GM12878 (cell line): ENCODE measurements around the gene CNOT2. TPM values are rescaled to one million over a fixed set of nuclear protein-coding genes. Genes with fewer than 3 reads are reported as not detected.

Experiments
- ATAC-seq: fragments of 200-7000 bp; cut with Tn5 transposase; 3 replicates; pipeline ENCODE4 v1.9.1; 2020; ENCODE audit warnings: mild to moderate bottlenecking, moderate library complexity
- BruUV-seq: library from RNA; stranded (reverse); fragments of 400-500 nt; replicated peaks from 2 replicates; lab custom pipeline; 2021; lab: Mats Ljungman, UMichigan
- CTCF ChIA-PET: fragments of 300-600 bp; sonication (Branson Sonifier 250); formaldehyde crosslinking; extraction: SDS; loops from one replicate; lab custom pipeline; 2021; ENCODE audit warnings: inconsistent platforms; lab: Yijun Ruan, JAX
- POLR2A ChIA-PET: fragments of 350-600 bp; formaldehyde crosslinking; extraction: SDS; loops from one replicate; lab custom pipeline; 2021; ENCODE audit warnings: inconsistent platforms; lab: Charles Lee
- RAD21 ChIA-PET: fragments of 300-600 bp; sonication (Branson Sonifier 250); formaldehyde crosslinking; loops from one replicate; lab custom pipeline; 2023; ENCODE audit warnings: antibody characterized with exemption; ENCODE audit not compliant: unreplicated experiment; lab: Charles Lee
- SMC1A ChIA-PET: fragments of 300-600 bp; sonication (Branson Sonifier 250); formaldehyde crosslinking; loops from one replicate; lab custom pipeline; 2023; ENCODE audit not compliant: unreplicated experiment, uncharacterized antibody; lab: Charles Lee
- DNase-seq: peaks from one replicate; pipeline ENCODE4 v3.0.0-alpha.2; 2011; ENCODE audit warnings: low read depth, low spot score
- FAIRE-seq: peaks from 3 replicates; lab custom pipeline; 2011; peaks lifted over from hg19 to GRCh38; lab: Jason Lieb, UNC
- H2AFZ ChIP-seq: 2 replicates; pipeline ENCODE4 v1.6.0; 2011; ENCODE audit warnings: low read depth, low read length, control low read depth; ENCODE audit not compliant: control insufficient read depth
- H3K27ac ChIP-seq: 2 replicates; pipeline ENCODE4 v1.5.1; 2011; ENCODE audit warnings: control low read depth; ENCODE audit not compliant: control insufficient read depth, insufficient read depth
- H3K27me3 ChIP-seq, 2 experiments: replicated peaks in 1 of 2; 2 replicates each; pipeline versions ENCODE4 v1.6.0 to v1.6.1; 2011; ENCODE audit warnings: low read length in 1 of 2; ENCODE audit not compliant: control insufficient read depth in 2 of 2, insufficient read depth in 2 of 2
- H3K36me3 ChIP-seq, 2 experiments: 2 replicates each; pipeline ENCODE4 v1.5.1; 2011; ENCODE audit warnings: low read length in 1 of 2; ENCODE audit not compliant: control insufficient read depth in 2 of 2, insufficient read depth in 2 of 2
- H3K4me1 ChIP-seq: 2 replicates; pipeline ENCODE4 v1.6.1; 2011; ENCODE audit warnings: mild to moderate bottlenecking, low read length, moderate library complexity, mixed read lengths; ENCODE audit not compliant: control insufficient read depth, insufficient read depth
- H3K4me2 ChIP-seq: 2 replicates; pipeline ENCODE4 v1.6.0; 2011; ENCODE audit warnings: control low read depth; ENCODE audit not compliant: control insufficient read depth, insufficient read depth
- H3K4me3 ChIP-seq: fragments of 200-600 bp; sonication (generic); 2 replicates; pipeline ENCODE4 v1.5.1; 2016
- H3K79me2 ChIP-seq: 2 replicates; pipeline ENCODE4 v1.6.0; 2011; ENCODE audit warnings: low read length; ENCODE audit not compliant: control insufficient read depth, insufficient read depth
- H3K9ac ChIP-seq: 2 replicates; pipeline ENCODE4 v1.8.0; 2011; ENCODE audit warnings: low read length, control low read depth, mixed read lengths; ENCODE audit not compliant: control insufficient read depth, insufficient read depth
- H3K9me3 ChIP-seq: replicated peaks from 3 replicates; pipeline ENCODE4 v1.5.1; 2011; ENCODE audit warnings: mild to moderate bottlenecking, low read length; ENCODE audit not compliant: control insufficient read depth, insufficient read depth
- H4K20me1 ChIP-seq: 2 replicates; pipeline ENCODE4 v1.6.0; 2011; ENCODE audit not compliant: control insufficient read depth, insufficient read depth
- ASH2L ChIP-seq: fragments of 300-600, 200-600 bp; sonication (generic); IDR thresholded peaks from 2 replicates; pipeline ENCODE4 v1.6.1; 2017; ENCODE audit warnings: low read depth, mild to moderate bottlenecking, borderline replicate concordance
- DPF2 ChIP-seq: fragments of 450-650 bp; IDR thresholded peaks from 2 replicates; pipeline ENCODE4 v1.6.1; 2017; ENCODE audit warnings: mild to moderate bottlenecking
- EED ChIP-seq: sonication (generic); IDR thresholded peaks from 2 replicates; pipeline ENCODE4 v1.6.1; 2016; ENCODE audit warnings: antibody characterized with exemption, low read depth
- IRF4 ChIP-seq: IDR thresholded peaks from 2 replicates; pipeline ENCODE4 v1.6.1; 2011; ENCODE audit warnings: low read depth, low read length
- NRF1 ChIP-seq: conservative IDR thresholded peaks from 2 replicates; pipeline ENCODE4 v1.6.1; 2011; ENCODE audit warnings: mild to moderate bottlenecking, low read depth, low read length, improper control_type of control experiment
- RAD51 ChIP-seq: fragments of 450-650 bp; IDR thresholded peaks from 2 replicates; pipeline ENCODE4 v1.6.1; 2016; ENCODE audit warnings: moderate library complexity, mild to moderate bottlenecking, inconsistent platforms
- WRNIP1 ChIP-seq: IDR thresholded peaks from 2 replicates; pipeline ENCODE4 v1.6.1; 2011; ENCODE audit warnings: low read depth, low read length, improper control_type of control experiment, borderline replicate concordance
- WGBS: methylation state at CpG from one replicate; pipeline ENCODE4 v1.1.6; 2016; ENCODE audit warnings: low lambda C conversion rate; ENCODE audit not compliant: insufficient replicate concordance, insufficient coverage; ENCODE audit errors: missing lambda C conversion rate; 5-methylcytosine and 5-hydroxymethylcytosine counted together
- in situ Hi-C: fragments of 300-500 bp; cut with MboI; formaldehyde crosslinking; loops from 9 replicates; pipeline ENCODE4 v1.14.3; 2018; ENCODE audit warnings: mixed read lengths
- intact Hi-C: fragments of 100-400 bp; cut with micrococcal nuclease; formaldehyde crosslinking; loops from one replicate; pipeline ENCODE4 v1.14.2; 2022; ENCODE audit not compliant: unreplicated experiment
- polyA plus RNA-seq, 11 experiments: library from polyadenylated mRNA; depleted of rRNA in 4 of 11; unstranded in 6 of 11; stranded (reverse) in 5 of 11; fragments of >200 nt; fragmentation: Nextera tagmentation in 4 of 11; fragmentation: Illumina TruSeq in 1 of 11; extraction: Ambion mirVana in 4 of 11; extraction: Trizol in 1 of 11; gene quantifications; 1 replicate in 1 of 11; 2 replicates in 10 of 11; pipeline versions ENCODE4 v1.2.1 to v1.2.3, GENCODE V29; 2011 to 2016; ENCODE audit warnings: inconsistent platforms in 2 of 11, missing spikeins in 2 of 11, low read depth in 1 of 11
- total RNA-seq, 4 experiments: library from RNA; depleted of rRNA in 3 of 4; stranded (reverse); fragments of >200 nt in 3 of 4; fragmentation: Illumina TruSeq in 1 of 4; extraction: Trizol in 1 of 4; gene quantifications; 2 replicates each; pipeline versions ENCODE4 v1.2.1 to v1.2.3, GENCODE V29; 2013 to 2021
- TF ChIP-seq, protein P1 (sequence below): IDR thresholded peaks from 2 replicates; pipeline ENCODE4 v1.6.1; 2011; ENCODE audit warnings: mild to moderate bottlenecking, low read depth, low read length, moderate library complexity; ENCODE audit not compliant: insufficient replicate concordance
- TF ChIP-seq, protein P2 (sequence below): fragments of 450-650 bp; IDR thresholded peaks from 2 replicates; pipeline ENCODE4 v1.6.1; 2017; ENCODE audit warnings: mild to moderate bottlenecking
- TF ChIP-seq, protein P3 (sequence below): fragments of 450-650 bp; IDR thresholded peaks from 2 replicates; pipeline ENCODE4 v1.6.1; 2017; ENCODE audit warnings: mild to moderate bottlenecking, moderate library complexity
- TF ChIP-seq, protein P4 (sequence below): IDR thresholded peaks from 2 replicates; pipeline ENCODE4 v1.6.1; 2012; ENCODE audit warnings: low read depth, low read length, improper control_type of control experiment
- TF ChIP-seq, protein P5 (sequence below): fragments of 450-650 bp; IDR thresholded peaks from 2 replicates; pipeline ENCODE4 v1.6.1; 2017; ENCODE audit warnings: borderline replicate concordance
- TF ChIP-seq, protein P6 (sequence below): IDR thresholded peaks from 2 replicates; pipeline ENCODE4 v1.6.1; 2011; ENCODE audit warnings: borderline replicate concordance, low read depth, mild to moderate bottlenecking, moderate library complexity, mixed read lengths, low read length; ENCODE audit not compliant: insufficient read depth; ENCODE audit errors: extremely low read length

CNOT2 gene
- total and polyA plus RNA-seq, 10 of the 15 experiments (the other 5 are each of a cell fraction or from before 2014, with no cell fraction given) = 37.9 to 127 (median 82.4) TPM

DNA sequence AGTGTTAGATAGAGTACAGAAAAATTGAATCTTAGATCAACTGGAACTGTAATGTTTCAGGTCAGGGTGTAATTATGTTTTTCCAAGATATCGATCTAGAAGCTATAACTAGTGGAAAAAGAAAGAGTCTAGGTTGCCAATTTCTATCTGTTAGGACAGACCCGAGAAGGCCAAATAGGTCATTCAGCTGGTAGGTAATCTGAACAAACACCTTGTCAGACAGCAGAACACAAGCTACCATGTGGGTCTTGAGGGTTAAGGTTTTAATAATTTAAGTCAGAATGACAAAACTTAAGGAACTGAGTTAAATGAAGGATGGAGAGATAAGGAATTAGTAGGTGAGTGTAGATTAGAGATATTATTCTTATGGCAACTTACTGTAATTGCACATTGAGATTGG is 78.0 kb downstream of the CNOT2 start:
- peaks cover 7% of the 10 kb centered on the region for H3K79me2 ChIP-seq
- no peaks in the 10 kb centered on the region for H4K20me1 ChIP-seq
- FAIRE-seq (no peak), ATAC-seq (no peak), DNase-seq (no peak)
- ChIA-PET CTCF (no interaction called here), POLR2A (no interaction called here), SMC1A (interaction anchor here (1.0 kb wide), 1 partner anchor 39 kb away, joined by 4 read pairs; no protein-coding TSS in a partner anchor), RAD21 (no interaction called here)
- H3K27me3 ChIP-seq = no peaks in the 10 kb centered on the region
- no peak overlapping the region for H3K4me3 ChIP-seq
- intact Hi-C loops (no loop called here), in situ Hi-C loops (no loop called here)
- peaks cover 11% of the 10 kb centered on the region for H3K4me1 ChIP-seq
- WGBS = 96% methylated on average over 2 of the region's 2 CpGs
- BruUV-seq = no TSS peak
- no peak overlapping the region for H3K27ac ChIP-seq
- no peaks in the 10 kb centered on the region for H3K9me3 ChIP-seq
- no peak overlapping the region for H3K9ac ChIP-seq
- peaks cover 0 to 7% of the 10 kb centered on the region in 2 experiments; a peak in 3 of 4 replicates for H3K36me3 ChIP-seq
- H3K4me2 ChIP-seq = no peak overlapping the region
- no peak overlapping the region for H2AFZ ChIP-seq
- TF ChIP-seq, protein P1, sequence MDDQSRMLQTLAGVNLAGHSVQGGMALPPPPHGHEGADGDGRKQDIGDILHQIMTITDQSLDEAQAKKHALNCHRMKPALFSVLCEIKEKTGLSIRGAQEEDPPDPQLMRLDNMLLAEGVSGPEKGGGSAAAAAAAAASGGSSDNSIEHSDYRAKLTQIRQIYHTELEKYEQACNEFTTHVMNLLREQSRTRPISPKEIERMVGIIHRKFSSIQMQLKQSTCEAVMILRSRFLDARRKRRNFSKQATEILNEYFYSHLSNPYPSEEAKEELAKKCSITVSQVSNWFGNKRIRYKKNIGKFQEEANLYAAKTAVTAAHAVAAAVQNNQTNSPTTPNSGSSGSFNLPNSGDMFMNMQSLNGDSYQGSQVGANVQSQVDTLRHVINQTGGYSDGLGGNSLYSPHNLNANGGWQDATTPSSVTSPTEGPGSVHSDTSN = no peak
- TF ChIP-seq, protein P2, sequence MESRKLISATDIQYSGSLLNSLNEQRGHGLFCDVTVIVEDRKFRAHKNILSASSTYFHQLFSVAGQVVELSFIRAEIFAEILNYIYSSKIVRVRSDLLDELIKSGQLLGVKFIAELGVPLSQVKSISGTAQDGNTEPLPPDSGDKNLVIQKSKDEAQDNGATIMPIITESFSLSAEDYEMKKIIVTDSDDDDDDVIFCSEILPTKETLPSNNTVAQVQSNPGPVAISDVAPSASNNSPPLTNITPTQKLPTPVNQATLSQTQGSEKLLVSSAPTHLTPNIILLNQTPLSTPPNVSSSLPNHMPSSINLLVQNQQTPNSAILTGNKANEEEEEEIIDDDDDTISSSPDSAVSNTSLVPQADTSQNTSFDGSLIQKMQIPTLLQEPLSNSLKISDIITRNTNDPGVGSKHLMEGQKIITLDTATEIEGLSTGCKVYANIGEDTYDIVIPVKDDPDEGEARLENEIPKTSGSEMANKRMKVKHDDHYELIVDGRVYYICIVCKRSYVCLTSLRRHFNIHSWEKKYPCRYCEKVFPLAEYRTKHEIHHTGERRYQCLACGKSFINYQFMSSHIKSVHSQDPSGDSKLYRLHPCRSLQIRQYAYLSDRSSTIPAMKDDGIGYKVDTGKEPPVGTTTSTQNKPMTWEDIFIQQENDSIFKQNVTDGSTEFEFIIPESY = no peak
- TF ChIP-seq RAD51 (no peak), EED (no peak), WRNIP1 (no peak), IRF4 (no peak), ASH2L (no peak), NRF1 (no peak), DPF2 (no peak)
- TF ChIP-seq, protein P3, sequence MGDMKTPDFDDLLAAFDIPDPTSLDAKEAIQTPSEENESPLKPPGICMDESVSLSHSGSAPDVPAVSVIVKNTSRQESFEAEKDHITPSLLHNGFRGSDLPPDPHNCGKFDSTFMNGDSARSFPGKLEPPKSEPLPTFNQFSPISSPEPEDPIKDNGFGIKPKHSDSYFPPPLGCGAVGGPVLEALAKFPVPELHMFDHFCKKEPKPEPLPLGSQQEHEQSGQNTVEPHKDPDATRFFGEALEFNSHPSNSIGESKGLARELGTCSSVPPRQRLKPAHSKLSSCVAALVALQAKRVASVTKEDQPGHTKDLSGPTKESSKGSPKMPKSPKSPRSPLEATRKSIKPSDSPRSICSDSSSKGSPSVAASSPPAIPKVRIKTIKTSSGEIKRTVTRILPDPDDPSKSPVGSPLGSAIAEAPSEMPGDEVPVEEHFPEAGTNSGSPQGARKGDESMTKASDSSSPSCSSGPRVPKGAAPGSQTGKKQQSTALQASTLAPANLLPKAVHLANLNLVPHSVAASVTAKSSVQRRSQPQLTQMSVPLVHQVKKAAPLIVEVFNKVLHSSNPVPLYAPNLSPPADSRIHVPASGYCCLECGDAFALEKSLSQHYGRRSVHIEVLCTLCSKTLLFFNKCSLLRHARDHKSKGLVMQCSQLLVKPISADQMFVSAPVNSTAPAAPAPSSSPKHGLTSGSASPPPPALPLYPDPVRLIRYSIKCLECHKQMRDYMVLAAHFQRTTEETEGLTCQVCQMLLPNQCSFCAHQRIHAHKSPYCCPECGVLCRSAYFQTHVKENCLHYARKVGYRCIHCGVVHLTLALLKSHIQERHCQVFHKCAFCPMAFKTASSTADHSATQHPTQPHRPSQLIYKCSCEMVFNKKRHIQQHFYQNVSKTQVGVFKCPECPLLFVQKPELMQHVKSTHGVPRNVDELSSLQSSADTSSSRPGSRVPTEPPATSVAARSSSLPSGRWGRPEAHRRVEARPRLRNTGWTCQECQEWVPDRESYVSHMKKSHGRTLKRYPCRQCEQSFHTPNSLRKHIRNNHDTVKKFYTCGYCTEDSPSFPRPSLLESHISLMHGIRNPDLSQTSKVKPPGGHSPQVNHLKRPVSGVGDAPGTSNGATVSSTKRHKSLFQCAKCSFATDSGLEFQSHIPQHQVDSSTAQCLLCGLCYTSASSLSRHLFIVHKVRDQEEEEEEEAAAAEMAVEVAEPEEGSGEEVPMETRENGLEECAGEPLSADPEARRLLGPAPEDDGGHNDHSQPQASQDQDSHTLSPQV = no peak
- TF ChIP-seq, protein P4, sequence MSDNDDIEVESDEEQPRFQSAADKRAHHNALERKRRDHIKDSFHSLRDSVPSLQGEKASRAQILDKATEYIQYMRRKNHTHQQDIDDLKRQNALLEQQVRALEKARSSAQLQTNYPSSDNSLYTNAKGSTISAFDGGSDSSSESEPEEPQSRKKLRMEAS = no peak
- TF ChIP-seq, protein P5, sequence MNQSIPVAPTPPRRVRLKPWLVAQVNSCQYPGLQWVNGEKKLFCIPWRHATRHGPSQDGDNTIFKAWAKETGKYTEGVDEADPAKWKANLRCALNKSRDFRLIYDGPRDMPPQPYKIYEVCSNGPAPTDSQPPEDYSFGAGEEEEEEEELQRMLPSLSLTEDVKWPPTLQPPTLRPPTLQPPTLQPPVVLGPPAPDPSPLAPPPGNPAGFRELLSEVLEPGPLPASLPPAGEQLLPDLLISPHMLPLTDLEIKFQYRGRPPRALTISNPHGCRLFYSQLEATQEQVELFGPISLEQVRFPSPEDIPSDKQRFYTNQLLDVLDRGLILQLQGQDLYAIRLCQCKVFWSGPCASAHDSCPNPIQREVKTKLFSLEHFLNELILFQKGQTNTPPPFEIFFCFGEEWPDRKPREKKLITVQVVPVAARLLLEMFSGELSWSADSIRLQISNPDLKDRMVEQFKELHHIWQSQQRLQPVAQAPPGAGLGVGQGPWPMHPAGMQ = no peak
- TF ChIP-seq, protein P6, sequence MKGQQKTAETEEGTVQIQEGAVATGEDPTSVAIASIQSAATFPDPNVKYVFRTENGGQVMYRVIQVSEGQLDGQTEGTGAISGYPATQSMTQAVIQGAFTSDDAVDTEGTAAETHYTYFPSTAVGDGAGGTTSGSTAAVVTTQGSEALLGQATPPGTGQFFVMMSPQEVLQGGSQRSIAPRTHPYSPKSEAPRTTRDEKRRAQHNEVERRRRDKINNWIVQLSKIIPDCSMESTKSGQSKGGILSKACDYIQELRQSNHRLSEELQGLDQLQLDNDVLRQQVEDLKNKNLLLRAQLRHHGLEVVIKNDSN = no peak
